WTC11 (cell line): ENCODE measurements around the gene MAML3. TPM values are rescaled to one million over a fixed set of nuclear protein-coding genes. Genes with fewer than 3 reads are reported as not detected.

Source experiments
- ATAC-seq: fragments of 200-7000 bp; cut with Tn5 transposase; 2 replicates; pipeline ENCODE4 v1.10.0; 2021; ENCODE audit warnings: mild to moderate bottlenecking, moderate library complexity
- CTCF ChIA-PET: fragments of 300-600 bp; sonication (Branson Sonifier 250); formaldehyde crosslinking; loops from one replicate; lab custom pipeline; 2021; ENCODE audit warnings: antibody characterized with exemption; lab: Charles Lee
- POLR2A ChIA-PET: fragments of 350-600 bp; sonication (Branson Sonifier 250); formaldehyde crosslinking; loops from one replicate; lab custom pipeline; 2021; ENCODE audit warnings: antibody characterized with exemption; lab: Charles Lee
- DNase-seq: peaks from one replicate; pipeline ENCODE4 v3.0.0; 2021; ENCODE audit warnings: low spot score
- H3K27ac Mint-ChIP-seq: 2 replicates; pipeline ENCODE4 v1.8.0; 2021; ENCODE audit warnings: mixed read lengths
- H3K27me3 Mint-ChIP-seq: 2 replicates; pipeline ENCODE4 v1.8.0; 2021; ENCODE audit warnings: low read depth, mild to moderate bottlenecking, moderate library complexity, mixed read lengths
- H3K36me3 Mint-ChIP-seq: 2 replicates; pipeline ENCODE4 v1.8.0; 2021; ENCODE audit warnings: mixed read lengths
- H3K4me1 Mint-ChIP-seq: 2 replicates; pipeline ENCODE4 v1.8.0; 2022; ENCODE audit warnings: mixed read lengths
- H3K4me3 Mint-ChIP-seq: 2 replicates; pipeline ENCODE4 v1.8.0; 2021; ENCODE audit warnings: mild to moderate bottlenecking, moderate library complexity, mixed read lengths
- H3K9me3 Mint-ChIP-seq: 2 replicates; pipeline ENCODE4 v1.8.0; 2021; ENCODE audit warnings: mixed read lengths
- AR ChIP-seq: fragments of 250-450 bp; sonication (Bioruptor Pico); IDR thresholded peaks from 2 replicates; pipeline ENCODE4 v1.9.0; 2021; ENCODE audit warnings: mild to moderate bottlenecking
- ATF3 ChIP-seq: sonication (generic); formaldehyde crosslinking; conservative IDR thresholded peaks from 2 replicates; pipeline ENCODE4 v1.8.1; 2022; ENCODE audit warnings: mild to moderate bottlenecking, missing genetic modification reagents
- GABPB1 ChIP-seq: sonication (generic); formaldehyde crosslinking; IDR thresholded peaks from 2 replicates; pipeline ENCODE4 v1.8.1; 2023; ENCODE audit warnings: mild to moderate bottlenecking, missing genetic modification reagents
- KAT7 ChIP-seq: sonication (generic); formaldehyde crosslinking; IDR thresholded peaks from 2 replicates; pipeline ENCODE4 v1.8.1; 2023; ENCODE audit warnings: missing genetic modification reagents, mild to moderate bottlenecking, borderline replicate concordance
- MXD4 ChIP-seq: fragments of 250-450 bp; sonication (Bioruptor Pico); IDR thresholded peaks from 2 replicates; pipeline ENCODE4 v1.8.0; 2021; ENCODE audit warnings: mild to moderate bottlenecking, moderate library complexity, borderline replicate concordance
- PREB ChIP-seq: sonication (generic); formaldehyde crosslinking; IDR thresholded peaks from 2 replicates; pipeline ENCODE4 v1.8.1; 2022; ENCODE audit warnings: mild to moderate bottlenecking, missing genetic modification reagents, moderate library complexity, borderline replicate concordance
- USF2 ChIP-seq: sonication (generic); formaldehyde crosslinking; IDR thresholded peaks from 2 replicates; pipeline ENCODE4 v1.8.1; 2023; ENCODE audit warnings: mild to moderate bottlenecking, missing genetic modification reagents, moderate library complexity
- ZNF281 ChIP-seq: sonication (generic); formaldehyde crosslinking; IDR thresholded peaks from 2 replicates; pipeline ENCODE4 v1.8.0; 2023; ENCODE audit warnings: mild to moderate bottlenecking, missing genetic modification reagents
- ZNF425 ChIP-seq: fragments of 250-450 bp; sonication (Bioruptor Pico); conservative IDR thresholded peaks from 2 replicates; pipeline ENCODE4 v1.9.0; 2021; ENCODE audit warnings: mild to moderate bottlenecking
- total RNA-seq: library from RNA; stranded (reverse); gene quantifications from 3 replicates; pipeline ENCODE4 v1.2.3, GENCODE V29; 2021

The MAML3 gene
- total RNA-seq, 1 experiment from 2014 or later: 7.4 TPM

GRCh38 chr4:139762720-139763119 is 391.3 kb downstream of the MAML3 start:
- ATAC-seq: no peak
- H3K27me3 Mint-ChIP-seq: no peaks in the 10 kb centered on the region; the same call in none of the 2 replicates

More at GRCh38 chr4:139762720-139763119, 391.3 kb downstream of the MAML3 start:
- CTCF ChIA-PET: no interaction called here
- no peaks in the 10 kb centered on the region for H3K36me3 Mint-ChIP-seq
- H3K4me3 Mint-ChIP-seq: no peak overlapping the region
- H3K27ac Mint-ChIP-seq: no peak overlapping the region
- POLR2A ChIA-PET: no interaction called here
- peaks cover 25% of the 10 kb centered on the region for H3K4me1 Mint-ChIP-seq
- DNase-seq: no peak
- H3K9me3 Mint-ChIP-seq: no peaks in the 10 kb centered on the region
- TF ChIP-seq KAT7 (no peak), ATF3 (CRISPR knock-in tag) (no peak), GABPB1 (CRISPR knock-in tag) (no peak), ZNF281 (CRISPR knock-in tag) (no peak), ZNF425 (CRISPR knock-in tag) (no peak), USF2 (no peak), MXD4 (no peak), PREB (CRISPR knock-in tag) (no peak), AR (CRISPR knock-in tag) (no peak)
